Left renal cortex interstitium (tissue), 4 donors: ENCODE measurements around the gene MAP3K2. TPM values are rescaled to one million over a fixed set of nuclear protein-coding genes. Genes with fewer than 3 reads are reported as not detected.

ENCODE experiments used
- DNase-seq, 4 donors: peaks; one replicate each; pipeline ENCODE4 v3.0.0-alpha.2; 2013; ENCODE audit warnings: low read depth in 4 of 4, low spot score in 2 of 4, missing footprints in 1 of 4
- polyA plus RNA-seq, 4 donors: library from polyadenylated mRNA; unstranded; fragments of 120-200 nt; gene quantifications; one replicate each; pipeline ENCODE4 v1.2.1, GENCODE V29; 2013; ENCODE audit not compliant: insufficient read length in 4 of 4

The MAP3K2 gene
- polyA plus RNA-seq, 4 donors: 23.2 to 32.1 (median 26.0) TPM

GRCh38 chr2:127386764-127387654, 766 bp downstream of the MAP3K2 start:
- DNase-seq: peak; percentile 60 to 73 (median 69)

- no peak for DNase-seq
Measured at GRCh38 chr2:127386246-127386645, 1.5 kb downstream of the MAP3K2 start.

- no peak for DNase-seq
Measured at GRCh38 chr2:127384529-127384928, 3.2 kb downstream of the MAP3K2 start.

GRCh38 chr2:127382831-127383230, 4.9 kb downstream of the MAP3K2 start:
- DNase-seq: no peak

- no peak for DNase-seq
Measured at GRCh38 chr2:127381762-127382161, 6.0 kb downstream of the MAP3K2 start.

- no peak for DNase-seq
Measured at GRCh38 chr2:127379712-127380355, 7.9 kb downstream of the MAP3K2 start.

- DNase-seq: no peak
Measured at GRCh38 chr2:127378720-127379119, 9.1 kb downstream of the MAP3K2 start.

- DNase-seq: no peak
Measured at GRCh38 chr2:127377262-127377661, 10.5 kb downstream of the MAP3K2 start.

- DNase-seq: no peak
Measured at GRCh38 chr2:127376257-127376656, 11.5 kb downstream of the MAP3K2 start.

- DNase-seq: no peak
Measured at GRCh38 chr2:127373362-127374083, 14.3 kb downstream of the MAP3K2 start.

- no peak for DNase-seq
Measured at GRCh38 chr2:127371037-127371436, 16.7 kb downstream of the MAP3K2 start.

GRCh38 chr2:127370010-127370409, 17.8 kb downstream of the MAP3K2 start:
- DNase-seq: no peak

- DNase-seq: peak in 2 of 4 donors; percentile 26 to 33
Measured at GRCh38 chr2:127365211-127365643, 22.5 kb downstream of the MAP3K2 start.

- no peak for DNase-seq
Measured at GRCh38 chr2:127362971-127363370, 24.8 kb downstream of the MAP3K2 start.

GRCh38 chr2:127361929-127362885, 25.6 kb downstream of the MAP3K2 start:
- DNase-seq: no peak

GRCh38 chr2:127360242-127360641, 27.5 kb downstream of the MAP3K2 start:
- no peak for DNase-seq

- DNase-seq: no peak
Measured at GRCh38 chr2:127359520-127359919, 28.3 kb downstream of the MAP3K2 start.

- DNase-seq: no peak
Measured at GRCh38 chr2:127358971-127359370, 28.8 kb downstream of the MAP3K2 start.

- no peak for DNase-seq
Measured at GRCh38 chr2:127358044-127358443, 29.7 kb downstream of the MAP3K2 start.

GRCh38 chr2:127357591-127357990, 30.2 kb downstream of the MAP3K2 start:
- DNase-seq: no peak
